ENCODE data around the gene TIMP2.

- TF ChIP-seq CTCF (IDR thresholded peaks at IDR 0.05; ENCODE audit: borderline replicate concordance, extremely low read depth, low read length, poor library complexity, severe bottlenecking) (no peak), EZH2 (IDR thresholded peaks at IDR 0.05; ENCODE audit: borderline replicate concordance, low read depth, low read length, severe bottlenecking) (no peak)
Observed at GRCh38 chr17:78893684-78894083, 31.5 kb downstream of the TIMP2 start.

All from DND-41 (cell line).